ENCODE measurements around the gene VAMP1. TPM values are rescaled to one million over a fixed set of nuclear protein-coding genes. Genes with fewer than 3 reads are reported as not detected.

VAMP1 gene
- total and polyA plus RNA-seq, 2 of the 13 experiments (the other 11 are each of a cell fraction or from before 2014, with no cell fraction given) = 2.5 to 7.4 TPM

GRCh38 chr12:6423267-6424007 is 47.0 kb downstream of the VAMP1 start (continued):
- TF ChIP-seq, protein P1, sequence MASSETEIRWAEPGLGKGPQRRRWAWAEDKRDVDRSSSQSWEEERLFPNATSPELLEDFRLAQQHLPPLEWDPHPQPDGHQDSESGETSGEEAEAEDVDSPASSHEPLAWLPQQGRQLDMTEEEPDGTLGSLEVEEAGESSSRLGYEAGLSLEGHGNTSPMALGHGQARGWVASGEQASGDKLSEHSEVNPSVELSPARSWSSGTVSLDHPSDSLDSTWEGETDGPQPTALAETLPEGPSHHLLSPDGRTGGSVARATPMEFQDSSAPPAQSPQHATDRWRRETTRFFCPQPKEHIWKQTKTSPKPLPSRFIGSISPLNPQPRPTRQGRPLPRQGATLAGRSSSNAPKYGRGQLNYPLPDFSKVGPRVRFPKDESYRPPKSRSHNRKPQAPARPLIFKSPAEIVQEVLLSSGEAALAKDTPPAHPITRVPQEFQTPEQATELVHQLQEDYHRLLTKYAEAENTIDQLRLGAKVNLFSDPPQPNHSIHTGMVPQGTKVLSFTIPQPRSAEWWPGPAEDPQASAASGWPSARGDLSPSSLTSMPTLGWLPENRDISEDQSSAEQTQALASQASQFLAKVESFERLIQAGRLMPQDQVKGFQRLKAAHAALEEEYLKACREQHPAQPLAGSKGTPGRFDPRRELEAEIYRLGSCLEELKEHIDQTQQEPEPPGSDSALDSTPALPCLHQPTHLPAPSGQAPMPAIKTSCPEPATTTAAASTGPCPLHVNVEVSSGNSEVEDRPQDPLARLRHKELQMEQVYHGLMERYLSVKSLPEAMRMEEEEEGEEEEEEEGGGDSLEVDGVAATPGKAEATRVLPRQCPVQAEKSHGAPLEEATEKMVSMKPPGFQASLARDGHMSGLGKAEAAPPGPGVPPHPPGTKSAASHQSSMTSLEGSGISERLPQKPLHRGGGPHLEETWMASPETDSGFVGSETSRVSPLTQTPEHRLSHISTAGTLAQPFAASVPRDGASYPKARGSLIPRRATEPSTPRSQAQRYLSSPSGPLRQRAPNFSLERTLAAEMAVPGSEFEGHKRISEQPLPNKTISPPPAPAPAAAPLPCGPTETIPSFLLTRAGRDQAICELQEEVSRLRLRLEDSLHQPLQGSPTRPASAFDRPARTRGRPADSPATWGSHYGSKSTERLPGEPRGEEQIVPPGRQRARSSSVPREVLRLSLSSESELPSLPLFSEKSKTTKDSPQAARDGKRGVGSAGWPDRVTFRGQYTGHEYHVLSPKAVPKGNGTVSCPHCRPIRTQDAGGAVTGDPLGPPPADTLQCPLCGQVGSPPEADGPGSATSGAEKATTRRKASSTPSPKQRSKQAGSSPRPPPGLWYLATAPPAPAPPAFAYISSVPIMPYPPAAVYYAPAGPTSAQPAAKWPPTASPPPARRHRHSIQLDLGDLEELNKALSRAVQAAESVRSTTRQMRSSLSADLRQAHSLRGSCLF (CRISPR knock-in tag; IDR thresholded peaks at IDR 0.05; ENCODE audit: borderline replicate concordance) = no peak
- TF ChIP-seq ZNF12 (CRISPR knock-in tag; IDR thresholded peaks at IDR 0.05) = no peak
- no peak for TF ChIP-seq ZNF740 (CRISPR knock-in tag; IDR thresholded peaks at IDR 0.05)
- no peak for TF ChIP-seq NFATC3 (CRISPR knock-in tag; IDR thresholded peaks at IDR 0.05)
- TF ChIP-seq SYNCRIP (IDR thresholded peaks at IDR 0.05; ENCODE audit: insufficient read depth, low read depth, low read length) = no peak
- no peak for TF ChIP-seq TCF12 (IDR thresholded peaks at IDR 0.05)
- TF ChIP-seq TCF12 (CRISPR knock-in tag; IDR thresholded peaks at IDR 0.05) = no peak
- TF ChIP-seq SRF (IDR thresholded peaks at IDR 0.05; ENCODE audit: low read depth, low read length) = no peak
- TF ChIP-seq MEIS2 (CRISPR knock-in tag; IDR thresholded peaks at IDR 0.05) = 0 out of 2 replicates have a peak, but pooled peaks have one; percentile 61
- no peak for TF ChIP-seq GPBP1L1 (CRISPR knock-in tag; IDR thresholded peaks at IDR 0.05)
- TF ChIP-seq MYNN (CRISPR knock-in tag; IDR thresholded peaks at IDR 0.05; ENCODE audit: low read depth) = no peak
- TF ChIP-seq IRF2 (CRISPR knock-in tag; IDR thresholded peaks at IDR 0.05) = peak; percentile 39; the same call in 1 of the 2 replicates
- TF ChIP-seq ZNF558 (CRISPR knock-in tag; IDR thresholded peaks at IDR 0.05; ENCODE audit: borderline replicate concordance) = no peak
- TF ChIP-seq ZNF17 (CRISPR knock-in tag; IDR thresholded peaks at IDR 0.05) = no peak
- no peak for TF ChIP-seq SMARCE1 (IDR thresholded peaks at IDR 0.05; ENCODE audit: borderline replicate concordance)
- 0 out of 2 replicates have a peak, but pooled peaks have one; percentile 36 for TF ChIP-seq CBX5 (CRISPR knock-in tag; IDR thresholded peaks at IDR 0.05; ENCODE audit: borderline replicate concordance)
- TF ChIP-seq RARA (CRISPR knock-in tag; IDR thresholded peaks at IDR 0.05) = no peak
- TF ChIP-seq POLR2AphosphoS5 (IDR thresholded peaks at IDR 0.05; ENCODE audit: low read depth, low read length) = no peak
- TF ChIP-seq KDM2A (CRISPR knock-in tag; IDR thresholded peaks at IDR 0.05; ENCODE audit: borderline replicate concordance, low read depth) = peak; percentile 75; the same call in 1 of the 2 replicates
- TF ChIP-seq, protein P2, sequence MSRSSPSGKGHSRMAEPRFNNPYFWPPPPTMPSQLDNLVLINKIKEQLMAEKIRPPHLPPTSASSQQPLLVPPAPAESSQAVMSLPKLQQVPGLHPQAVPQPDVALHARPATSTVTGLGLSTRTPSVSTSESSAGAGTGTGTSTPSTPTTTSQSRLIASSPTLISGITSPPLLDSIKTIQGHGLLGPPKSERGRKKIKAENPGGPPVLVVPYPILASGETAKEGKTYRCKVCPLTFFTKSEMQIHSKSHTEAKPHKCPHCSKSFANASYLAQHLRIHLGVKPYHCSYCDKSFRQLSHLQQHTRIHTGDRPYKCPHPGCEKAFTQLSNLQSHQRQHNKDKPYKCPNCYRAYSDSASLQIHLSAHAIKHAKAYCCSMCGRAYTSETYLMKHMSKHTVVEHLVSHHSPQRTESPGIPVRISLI (CRISPR knock-in tag; IDR thresholded peaks at IDR 0.05; ENCODE audit: borderline replicate concordance) = no peak
- no peak for TF ChIP-seq ZBTB3 (CRISPR knock-in tag; IDR thresholded peaks at IDR 0.05; ENCODE audit: borderline replicate concordance, low read depth)
- TF ChIP-seq, protein P3, sequence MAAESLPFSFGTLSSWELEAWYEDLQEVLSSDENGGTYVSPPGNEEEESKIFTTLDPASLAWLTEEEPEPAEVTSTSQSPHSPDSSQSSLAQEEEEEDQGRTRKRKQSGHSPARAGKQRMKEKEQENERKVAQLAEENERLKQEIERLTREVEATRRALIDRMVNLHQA (CRISPR knock-in tag; IDR thresholded peaks at IDR 0.05) = no peak
- TF ChIP-seq NFE2L2 (IDR thresholded peaks at IDR 0.05; ENCODE audit: low read length) = no peak
- TF ChIP-seq FOXK2 (IDR thresholded peaks at IDR 0.05) = no peak
